HG03060 (cell line): ENCODE data around the gene ACLY.
"Not testable (repeated sequence)": the region's sequence is repeated elsewhere in the genome, so short reads cannot be mapped to it uniquely, and the experiment has no call there.

Source experiments
- ATAC-seq: cut with Tn5 transposase; IDR thresholded peaks from one replicate; pipeline ENCODE4 v1.9.1; 2021; ENCODE audit warnings: low read depth, moderate number of reproducible peaks; ENCODE audit not compliant: unreplicated experiment

The ACLY gene

DNA sequence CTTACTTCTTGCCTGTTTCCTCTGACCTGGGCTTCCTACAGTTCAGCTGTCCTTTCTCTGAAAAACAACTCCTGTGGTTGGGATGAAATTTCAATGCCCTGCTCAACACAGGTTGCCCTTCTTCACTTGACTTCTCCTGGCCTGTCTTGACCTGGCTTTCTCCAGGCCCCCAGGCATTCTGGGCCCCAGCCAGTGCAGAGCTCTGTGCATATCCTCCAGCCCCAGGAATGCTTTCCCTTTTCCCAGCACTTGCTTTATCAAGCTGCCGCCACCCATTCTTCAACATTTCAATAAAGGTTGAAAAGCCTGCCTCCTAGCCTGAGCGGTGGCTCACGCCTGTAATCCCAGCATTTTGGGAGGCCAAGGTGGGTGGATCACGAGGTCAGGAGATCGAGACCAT lies 22.4 kb upstream of the ACLY start:
- ATAC-seq = no peak

DNA sequence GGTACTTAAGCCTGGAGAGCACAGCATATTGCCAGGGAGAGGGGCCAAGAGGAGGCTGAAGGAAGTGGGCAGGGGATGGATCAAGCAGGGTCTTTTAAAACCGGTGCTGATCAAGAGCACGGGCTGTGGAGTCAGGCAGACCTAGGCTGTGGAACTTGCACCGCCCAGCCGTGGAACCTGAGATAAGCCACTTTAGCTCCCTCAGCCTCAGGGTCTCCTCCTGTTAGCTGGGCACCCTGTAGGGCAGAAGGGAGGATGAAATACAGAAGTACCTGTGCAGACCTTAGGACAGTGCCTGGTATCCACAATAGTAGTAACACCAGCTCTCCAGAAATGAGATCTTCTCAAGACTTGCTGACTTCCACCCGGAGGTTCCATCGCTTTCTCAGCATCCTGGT lies 20.9 kb upstream of the ACLY start:
- no peak for ATAC-seq

DNA sequence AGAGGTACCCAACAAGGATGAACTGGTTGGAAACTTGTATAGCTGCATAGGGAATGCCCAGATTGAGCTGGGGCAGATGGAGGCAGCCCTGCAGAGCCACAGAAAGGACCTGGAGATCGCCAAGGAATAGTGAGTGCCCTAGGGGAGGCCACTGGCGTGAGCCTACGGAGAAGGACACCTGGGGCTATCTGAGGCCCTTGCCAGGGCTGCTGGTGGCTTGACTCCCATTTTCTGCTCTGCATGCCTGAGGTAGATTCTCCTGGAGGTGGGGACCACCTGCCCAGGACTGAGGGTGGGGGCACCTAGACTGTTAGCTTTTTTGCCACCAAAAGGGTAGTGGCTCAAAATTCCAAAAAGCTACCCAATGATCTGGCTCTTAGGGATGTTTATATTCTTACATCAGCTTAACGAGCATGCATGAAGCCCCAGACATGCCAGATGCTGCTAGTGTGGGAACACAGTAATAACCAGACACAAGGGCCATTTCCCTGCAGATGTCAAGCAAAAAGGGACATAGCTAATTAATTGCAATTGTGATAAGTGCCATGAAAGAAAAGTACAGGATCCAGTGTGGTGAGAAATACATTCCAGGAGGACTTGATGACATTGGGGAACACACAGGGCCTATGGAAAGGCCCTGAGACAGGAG lies 20.4 kb upstream of the ACLY start:
- no peak for ATAC-seq

DNA sequence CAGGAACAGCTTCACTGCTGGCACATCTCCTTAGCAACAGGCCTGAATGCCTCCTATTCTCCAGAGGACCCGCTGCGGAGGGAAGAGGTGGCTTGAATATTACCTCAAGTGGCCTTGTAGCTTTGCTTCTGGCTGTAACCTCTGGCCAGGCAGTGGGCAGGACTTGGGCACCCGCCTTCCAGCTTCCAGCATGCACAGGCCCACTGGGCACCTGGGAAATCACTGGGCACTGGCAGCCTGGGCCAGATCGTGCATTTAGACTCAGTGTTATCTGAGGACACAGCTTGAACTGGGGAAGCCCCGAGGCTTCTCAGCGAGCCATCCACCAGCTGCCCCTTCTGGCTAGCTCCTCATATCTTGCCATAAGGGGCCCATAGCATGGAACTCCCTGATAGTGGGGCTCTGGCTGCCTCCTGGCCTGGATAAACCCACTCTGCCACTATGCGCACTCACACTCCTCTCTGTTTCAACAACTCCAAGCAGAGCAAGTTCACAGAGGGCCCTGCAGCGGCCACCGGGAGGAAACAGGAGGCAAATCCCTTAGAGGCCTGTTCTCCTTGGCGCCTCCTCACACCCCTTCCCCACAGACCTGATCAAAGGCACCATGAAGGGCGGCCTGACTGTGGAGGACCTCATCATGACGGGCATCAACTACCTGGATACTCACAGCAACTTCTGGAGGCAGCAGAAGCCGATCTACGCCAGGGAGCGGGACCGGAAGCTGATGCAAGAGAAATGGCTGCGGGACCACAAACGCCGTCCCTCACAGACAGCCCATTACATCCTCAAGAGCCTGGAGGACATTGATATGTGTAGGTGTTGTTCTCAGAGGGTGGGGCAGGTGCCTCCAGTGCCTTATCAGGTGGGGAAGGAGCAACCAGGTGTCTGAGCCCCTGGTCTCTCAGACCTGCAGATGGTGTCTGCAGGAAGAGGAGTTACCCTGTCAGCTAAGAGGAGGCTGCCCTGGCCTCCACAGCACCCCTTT lies 19.5 kb upstream of the ACLY start:
- ATAC-seq = no peak

DNA sequence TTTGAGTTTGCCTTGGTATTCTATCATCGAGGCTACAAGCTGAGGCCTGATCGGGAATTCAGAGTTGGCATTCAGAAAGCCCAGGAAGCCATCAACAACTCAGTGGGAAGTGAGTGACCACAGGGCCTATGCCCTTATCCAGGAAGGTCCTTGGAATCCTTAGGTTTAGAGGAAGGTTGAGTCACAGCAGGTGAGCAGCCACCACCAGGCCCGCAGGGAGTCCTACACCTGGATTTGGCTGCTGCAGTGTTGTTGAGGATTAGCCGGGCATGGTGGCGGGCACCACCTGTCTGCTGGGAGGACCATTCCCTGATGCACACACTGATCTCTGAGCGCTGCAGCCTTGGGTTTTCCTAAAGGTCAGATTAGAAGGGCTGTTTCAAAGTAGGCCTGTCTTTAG lies 16.9 kb upstream of the ACLY start:
- no peak for ATAC-seq

DNA sequence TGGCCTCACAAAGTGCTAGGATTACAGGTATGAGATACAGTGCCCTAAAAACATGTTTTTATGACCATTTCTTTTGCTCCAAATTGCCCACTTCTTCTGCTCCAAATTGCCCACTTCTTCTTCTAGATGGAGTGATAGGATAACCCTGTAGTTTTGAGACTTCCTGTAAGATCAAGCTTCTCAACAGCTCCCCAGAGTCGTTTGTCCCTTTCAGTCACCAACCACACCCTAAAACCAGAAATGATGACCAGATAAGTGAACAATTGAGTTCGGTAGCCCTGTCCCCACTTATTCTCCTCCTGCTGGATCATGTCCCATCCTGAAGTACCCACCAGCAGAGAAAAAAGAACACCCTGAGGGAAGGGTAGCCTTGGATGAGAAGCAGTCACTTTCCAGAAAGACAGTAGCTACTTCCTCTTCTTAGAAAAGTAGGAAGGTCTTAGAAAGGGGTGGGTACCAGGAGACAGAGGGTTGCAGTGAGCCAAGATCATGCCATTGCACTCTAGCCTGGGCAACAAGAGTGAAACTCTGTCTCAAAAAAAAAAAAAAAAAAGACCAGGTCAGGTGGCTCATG lies 14.2 kb upstream of the ACLY start:
- ATAC-seq = no peak

DNA sequence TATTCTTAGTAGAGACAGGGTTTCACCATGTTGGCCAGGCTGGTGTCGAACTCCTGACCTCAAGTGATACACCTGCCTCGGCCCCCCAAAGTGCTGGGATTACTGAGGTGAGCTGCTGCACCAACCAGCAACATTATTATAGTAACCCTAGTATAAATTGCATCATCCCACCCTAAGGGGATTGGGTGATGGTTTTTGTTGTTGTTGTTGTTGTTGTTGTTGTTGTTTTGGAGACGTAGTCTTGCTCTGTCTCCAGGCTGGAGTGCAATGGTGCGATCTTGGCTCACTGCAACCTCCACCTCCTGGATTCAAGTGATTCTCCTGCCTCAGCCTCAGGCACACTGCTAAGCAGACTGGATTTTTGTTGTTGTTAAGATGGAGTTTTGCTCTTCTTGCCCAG lies 13.0 kb upstream of the ACLY start:
- ATAC-seq = not testable (repeated sequence)

DNA sequence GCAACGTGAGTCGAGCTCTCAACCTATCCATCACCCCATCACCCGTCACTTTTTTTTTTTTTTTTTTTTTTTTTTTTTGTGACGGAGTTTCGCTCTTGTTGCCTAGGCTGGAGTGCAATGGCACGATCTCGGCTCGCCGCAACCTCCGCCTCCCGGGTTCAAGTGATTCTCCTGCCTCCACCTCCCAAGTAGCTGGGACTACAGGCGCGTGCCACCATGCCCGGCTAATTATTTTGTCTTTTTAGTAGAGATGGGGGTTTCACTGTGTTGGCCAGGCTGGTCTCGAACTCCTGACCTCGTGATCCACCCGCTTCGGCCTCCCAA lies 12.0 kb upstream of the ACLY start:
- not testable (repeated sequence) for ATAC-seq

DNA sequence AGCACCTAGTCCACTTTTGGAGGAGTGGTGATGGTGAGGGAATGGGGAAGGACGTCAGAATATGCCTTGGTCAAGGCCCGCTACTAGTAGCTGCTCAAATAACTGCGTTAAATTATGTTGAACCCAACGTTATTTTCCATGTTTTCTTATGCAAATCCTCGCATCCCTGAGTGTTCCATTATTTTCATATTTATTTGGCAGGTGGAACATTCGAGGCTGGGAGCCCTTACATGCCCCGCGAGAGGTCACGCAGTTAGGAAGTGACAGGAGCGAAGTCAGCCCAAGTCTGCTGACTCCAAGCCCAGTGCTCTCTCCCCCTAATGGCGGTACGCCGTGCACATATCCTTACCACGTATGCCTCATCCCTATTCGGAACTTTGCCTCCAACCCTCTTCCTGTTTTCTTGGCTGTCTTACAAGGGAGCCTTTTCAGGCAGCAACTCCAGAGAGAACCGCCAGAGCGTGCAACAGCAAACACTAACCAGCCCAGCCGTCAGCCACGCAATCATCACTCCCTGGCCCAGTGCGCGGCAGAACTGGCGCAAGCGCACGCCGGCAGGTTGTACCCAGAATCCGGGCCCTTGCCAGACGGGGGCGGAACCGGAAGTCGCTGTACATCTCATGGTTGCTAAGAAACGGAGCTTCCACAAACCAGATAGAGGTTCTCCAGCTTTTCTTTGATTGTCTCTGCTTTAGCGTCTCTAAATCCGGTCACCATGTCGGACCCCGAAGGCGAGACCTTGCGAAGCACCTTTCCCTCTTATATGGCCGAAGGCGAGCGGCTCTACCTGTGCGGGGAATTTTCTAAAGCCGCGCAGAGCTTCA lies 11.5 kb upstream of the ACLY start, which contains the start of gene ODAD4:
TSS of gene ODAD4 (plus strand) at position 609 of the 824 bp plus-strand sequence. CDS start at position 716, 107 bp downstream.
- ATAC-seq = peak; percentile 66

DNA sequence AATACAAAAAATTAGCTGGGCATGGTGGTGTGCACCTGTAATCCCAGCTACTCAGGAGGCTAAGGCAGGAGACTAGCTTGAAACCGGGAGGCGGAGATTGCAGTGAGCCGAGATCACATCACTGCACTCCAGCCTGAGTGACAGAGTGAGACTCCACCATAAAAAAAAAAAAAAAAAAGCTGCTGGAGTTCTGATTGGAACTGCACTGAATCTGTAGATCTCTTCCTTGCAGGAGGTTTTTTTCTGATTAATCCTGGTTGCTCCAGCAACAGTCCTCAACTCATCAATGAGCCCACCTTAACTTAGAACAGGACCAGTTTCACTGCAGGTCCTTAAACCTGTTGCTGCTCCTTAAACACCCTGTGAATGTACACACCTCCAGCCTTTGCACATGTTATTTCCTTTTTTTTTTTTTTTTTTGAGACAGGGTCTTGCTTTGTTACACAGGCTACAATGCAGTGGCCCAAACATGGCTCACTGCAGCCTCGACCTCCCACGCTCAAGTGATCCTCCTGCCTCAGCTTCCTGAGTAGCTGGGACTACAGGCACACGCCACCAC lies 10.0 kb upstream of the ACLY start:
- no peak for ATAC-seq

DNA sequence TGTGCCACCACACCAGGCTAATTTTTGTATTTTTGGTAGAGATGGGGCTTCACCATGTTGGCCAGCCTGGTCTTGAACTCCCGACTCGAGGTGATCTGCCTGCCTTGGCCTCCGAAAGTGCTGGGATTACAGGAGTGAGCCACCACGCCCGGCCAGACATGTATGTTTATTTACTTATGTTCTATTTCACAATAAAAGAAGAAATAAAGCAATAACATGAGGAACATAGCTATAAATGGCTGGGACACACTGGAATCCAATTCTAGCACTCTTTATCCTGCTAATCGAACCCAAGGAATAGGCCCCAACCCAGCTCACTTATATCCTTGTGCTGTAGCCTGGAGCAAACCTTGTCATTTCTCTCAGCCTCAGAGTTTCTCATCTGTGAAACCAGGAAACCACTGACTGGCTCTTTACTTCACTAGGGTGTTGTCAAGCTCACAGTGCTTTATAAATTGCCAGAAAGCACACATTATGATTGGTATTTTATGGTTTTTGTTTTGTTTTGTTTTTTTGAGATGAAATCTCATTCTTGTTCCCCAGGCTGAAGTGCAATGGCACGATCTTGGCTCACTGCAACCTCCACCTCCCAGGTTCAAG lies 7.3 kb upstream of the ACLY start:
- ATAC-seq = no peak

DNA sequence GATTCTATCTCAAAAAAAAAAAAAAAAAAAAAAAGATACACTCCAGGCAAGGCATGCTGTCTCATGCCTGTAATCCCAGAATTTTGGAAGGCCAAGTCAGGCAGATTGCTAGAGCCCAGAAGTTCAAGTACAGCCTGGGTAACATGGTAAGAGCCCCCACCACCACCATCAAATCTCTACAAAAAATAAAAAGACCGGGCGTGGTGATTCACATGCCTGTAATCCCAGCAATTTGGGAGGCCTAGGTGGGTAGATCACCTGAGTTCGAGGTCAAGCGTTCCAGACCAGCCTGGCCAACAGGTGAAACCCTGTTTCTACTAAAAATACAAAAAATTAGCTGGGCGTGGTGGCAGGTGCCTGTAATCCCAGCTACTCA lies 1.8 kb upstream of the ACLY start:
- no peak for ATAC-seq

DNA sequence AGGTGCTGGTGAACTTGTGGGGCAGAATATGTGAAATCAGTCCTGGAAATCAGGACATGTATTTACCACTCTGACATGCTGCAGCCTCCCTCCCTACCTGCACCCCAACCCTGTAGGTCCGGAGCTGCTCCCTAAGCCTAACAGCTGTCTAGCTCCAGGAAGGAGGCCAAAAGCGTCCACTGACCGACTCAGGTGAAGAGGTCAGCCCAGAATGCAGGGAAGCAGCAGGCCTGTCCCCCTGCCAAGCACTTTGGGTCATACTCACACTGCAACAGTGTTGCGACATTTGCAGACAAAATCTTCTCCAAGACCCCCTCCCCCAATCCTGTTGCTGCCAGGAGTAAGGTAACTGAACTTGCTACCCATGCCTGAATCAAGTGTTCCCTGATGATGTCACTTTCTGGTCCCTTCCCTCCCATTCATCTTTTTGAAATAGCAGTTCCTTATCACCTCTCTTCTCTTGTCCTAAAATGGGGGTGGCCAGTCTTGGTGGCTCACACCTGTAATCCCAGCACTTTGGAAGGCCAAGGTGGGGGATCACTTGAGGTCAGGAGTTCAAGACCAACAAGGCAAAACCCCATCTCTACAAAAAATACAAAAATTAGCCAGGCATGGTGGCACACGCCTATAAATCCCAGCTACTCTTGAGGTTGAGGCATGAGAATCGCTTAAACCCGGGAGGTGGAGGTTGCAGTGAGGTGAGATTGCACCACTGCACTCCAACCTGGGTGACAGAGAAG lies 1.3 kb upstream of the ACLY start:
- no peak for ATAC-seq

DNA sequence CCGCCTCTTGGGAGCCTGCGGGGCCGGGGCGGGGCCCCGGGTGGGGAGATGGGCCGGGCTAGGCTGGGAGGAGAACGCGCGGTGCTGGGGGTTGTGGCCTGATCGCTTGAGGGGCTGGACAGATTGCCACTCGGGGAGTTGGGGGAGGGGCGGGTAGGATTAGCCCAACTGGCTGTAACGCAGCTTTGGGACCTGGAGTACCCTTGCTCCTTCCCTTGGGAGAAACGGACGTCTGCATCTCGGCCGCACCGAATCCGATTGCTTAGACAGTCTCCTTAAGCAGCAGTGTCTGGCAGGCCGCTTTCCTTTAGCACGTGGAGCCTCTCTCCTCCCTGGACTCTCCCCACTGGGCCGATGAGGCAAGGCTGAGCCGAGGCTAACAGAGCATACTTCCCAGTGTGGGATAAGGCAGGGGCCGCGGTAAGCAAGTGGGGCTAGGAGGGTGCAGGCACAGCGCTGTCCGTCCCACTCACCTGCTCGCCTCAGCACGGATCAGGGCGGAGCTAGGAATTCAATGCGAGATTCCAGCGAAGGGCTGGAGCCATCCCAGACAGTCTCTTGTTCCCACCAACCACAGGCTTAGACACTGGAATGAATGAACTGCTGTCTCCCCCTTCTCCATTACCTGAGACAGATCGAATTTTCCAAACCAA lies 540 bp upstream of the ACLY start:
- ATAC-seq = no peak

DNA sequence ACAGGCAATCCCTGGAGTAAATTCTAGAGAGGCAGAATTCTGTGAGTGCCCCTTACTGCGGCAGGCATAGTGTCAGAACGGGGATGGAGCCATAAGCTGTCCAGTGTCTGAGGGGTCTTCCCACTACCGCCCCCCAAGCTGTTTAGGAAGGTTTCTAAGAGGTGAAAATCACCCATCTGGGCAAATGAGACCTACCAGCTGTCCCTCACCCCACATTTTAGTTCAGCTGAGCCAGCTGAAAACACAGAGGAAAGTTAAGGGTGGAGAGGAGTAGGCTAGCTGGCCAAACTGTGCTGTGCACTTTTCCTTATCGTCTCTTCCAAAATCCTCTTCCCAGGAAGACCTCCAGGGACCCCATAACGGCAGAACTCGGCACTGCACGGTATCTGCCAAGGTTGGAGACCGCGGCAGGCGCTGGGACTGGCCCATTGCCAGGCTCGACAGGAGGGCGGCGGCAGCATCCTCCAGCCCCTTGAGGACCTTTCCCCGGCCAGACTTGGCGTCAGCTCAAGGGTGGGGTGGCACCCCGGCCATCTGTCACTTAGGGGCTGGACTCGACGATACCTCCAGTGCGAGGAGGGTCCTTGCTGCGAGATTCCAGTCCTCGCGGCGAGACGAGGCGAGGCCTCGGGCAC lies 955 bp downstream of the ACLY start:
- ATAC-seq = no peak

DNA sequence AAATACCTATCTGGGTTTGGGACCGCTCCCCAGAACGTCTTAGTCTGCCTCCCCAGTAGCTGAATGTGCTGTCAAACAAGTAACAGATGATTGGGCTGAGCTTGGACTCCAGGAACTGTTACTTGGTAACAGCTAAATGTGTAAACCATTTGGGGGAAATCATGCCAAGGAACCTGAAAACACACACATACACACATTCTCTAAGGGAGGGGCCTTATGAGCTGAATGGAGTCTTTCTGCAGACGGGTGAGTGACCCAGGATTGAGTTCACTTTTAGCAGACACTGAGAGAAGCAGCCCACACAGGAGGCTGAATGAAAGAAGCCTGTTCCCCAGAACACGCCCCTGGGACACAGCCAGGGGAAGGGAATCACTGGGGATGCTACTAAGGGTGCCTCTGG lies 1.6 kb downstream of the ACLY start:
- no peak for ATAC-seq

DNA sequence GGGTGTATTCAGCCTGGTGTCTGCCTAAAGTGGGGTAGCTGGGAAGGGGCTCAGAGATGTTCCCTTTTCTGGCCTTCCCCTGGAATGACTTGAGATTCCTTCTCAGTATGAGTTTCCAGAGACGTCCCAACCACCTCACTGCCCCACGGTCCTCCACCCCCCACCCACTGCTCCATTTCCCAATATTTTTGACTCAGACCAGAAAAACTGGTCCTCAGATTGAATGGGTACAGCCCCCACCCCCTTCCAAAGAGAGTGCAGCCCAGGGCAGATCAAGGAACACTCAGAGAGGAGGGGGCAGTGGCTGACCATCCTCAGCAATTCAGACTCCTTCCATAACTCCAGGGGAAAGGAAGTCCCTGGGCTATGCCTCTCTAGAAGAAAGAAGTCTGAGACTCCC lies 3.2 kb downstream of the ACLY start:
- no peak for ATAC-seq

DNA sequence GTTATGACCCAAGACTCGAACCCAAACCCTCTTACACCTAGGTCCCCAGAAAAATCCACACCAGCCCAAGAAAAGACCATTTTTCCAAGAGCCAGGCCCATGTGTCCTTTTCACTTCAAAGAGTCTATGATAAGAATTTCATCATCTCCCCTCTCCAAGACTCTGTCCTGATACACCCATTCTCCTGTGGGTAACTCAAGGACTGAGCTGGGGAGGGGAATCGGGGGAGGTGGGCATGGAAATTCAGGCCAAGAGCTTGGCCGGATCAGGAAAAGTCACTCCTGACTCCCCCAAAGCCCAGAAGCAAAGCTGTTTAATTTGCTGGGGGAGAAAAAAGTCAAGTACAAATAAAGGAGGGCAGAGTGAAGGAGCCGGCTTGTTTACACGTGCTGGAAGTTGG lies 3.7 kb downstream of the ACLY start:
- ATAC-seq = no peak
